Panc1 (cell line): Measurements from ENCODE around the gene ZCCHC24.

Experiments
- CTCF ChIP-seq: fragments of 450-650 bp; IDR thresholded peaks from 2 replicates; pipeline ENCODE4 v1.5.1; 2017; ENCODE audit warnings: mild to moderate bottlenecking
- POLR2AphosphoS5 ChIP-seq: IDR thresholded peaks from 2 replicates; pipeline ENCODE4 v1.6.1; 2012; ENCODE audit warnings: mild to moderate bottlenecking, low read depth, low read length, moderate library complexity
- SIN3A ChIP-seq: IDR thresholded peaks from 2 replicates; pipeline ENCODE4 v1.6.1; 2012; ENCODE audit warnings: low read depth, mild to moderate bottlenecking, low read length, moderate library complexity, borderline replicate concordance; ENCODE audit not compliant: insufficient read depth
- TCF7L2 ChIP-seq: IDR thresholded peaks from 2 replicates; pipeline ENCODE4 v1.6.1; 2011; ENCODE audit warnings: mild to moderate bottlenecking, low read depth, low read length, inconsistent platforms
- TF ChIP-seq, protein P1 (sequence below), 2 experiments: IDR thresholded peaks; 2 replicates each; pipeline ENCODE4 v1.6.1; 2011 to 2012; ENCODE audit warnings: low read depth in 2 of 2, control low read depth in 1 of 2, low read length in 1 of 2, mild to moderate bottlenecking in 1 of 2, moderate library complexity in 1 of 2; ENCODE audit not compliant: insufficient read depth in 1 of 2

DNA sequence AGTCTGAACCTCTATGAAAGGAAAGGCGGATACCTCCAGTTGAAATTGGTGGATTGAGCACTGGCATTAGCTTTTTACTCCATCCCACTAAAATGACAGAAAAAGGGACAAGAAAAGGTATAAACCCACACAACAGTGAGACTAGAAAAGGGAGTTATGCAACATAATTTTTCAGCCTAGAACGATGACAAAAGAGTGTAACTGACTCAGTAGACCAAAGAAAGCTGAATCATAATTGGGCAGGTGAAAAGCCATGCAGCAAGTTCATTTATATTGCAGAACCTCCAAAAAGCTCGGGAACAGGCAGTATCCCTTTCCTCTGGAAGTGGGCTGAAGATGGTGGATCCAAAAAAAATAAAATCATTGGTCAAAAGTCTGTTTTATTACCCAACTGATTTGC, 30.5 kb upstream of the ZCCHC24 start:
- TF ChIP-seq CTCF (no peak), TCF7L2 (no peak), POLR2AphosphoS5 (no peak), SIN3A (no peak)
- TF ChIP-seq, protein P1, sequence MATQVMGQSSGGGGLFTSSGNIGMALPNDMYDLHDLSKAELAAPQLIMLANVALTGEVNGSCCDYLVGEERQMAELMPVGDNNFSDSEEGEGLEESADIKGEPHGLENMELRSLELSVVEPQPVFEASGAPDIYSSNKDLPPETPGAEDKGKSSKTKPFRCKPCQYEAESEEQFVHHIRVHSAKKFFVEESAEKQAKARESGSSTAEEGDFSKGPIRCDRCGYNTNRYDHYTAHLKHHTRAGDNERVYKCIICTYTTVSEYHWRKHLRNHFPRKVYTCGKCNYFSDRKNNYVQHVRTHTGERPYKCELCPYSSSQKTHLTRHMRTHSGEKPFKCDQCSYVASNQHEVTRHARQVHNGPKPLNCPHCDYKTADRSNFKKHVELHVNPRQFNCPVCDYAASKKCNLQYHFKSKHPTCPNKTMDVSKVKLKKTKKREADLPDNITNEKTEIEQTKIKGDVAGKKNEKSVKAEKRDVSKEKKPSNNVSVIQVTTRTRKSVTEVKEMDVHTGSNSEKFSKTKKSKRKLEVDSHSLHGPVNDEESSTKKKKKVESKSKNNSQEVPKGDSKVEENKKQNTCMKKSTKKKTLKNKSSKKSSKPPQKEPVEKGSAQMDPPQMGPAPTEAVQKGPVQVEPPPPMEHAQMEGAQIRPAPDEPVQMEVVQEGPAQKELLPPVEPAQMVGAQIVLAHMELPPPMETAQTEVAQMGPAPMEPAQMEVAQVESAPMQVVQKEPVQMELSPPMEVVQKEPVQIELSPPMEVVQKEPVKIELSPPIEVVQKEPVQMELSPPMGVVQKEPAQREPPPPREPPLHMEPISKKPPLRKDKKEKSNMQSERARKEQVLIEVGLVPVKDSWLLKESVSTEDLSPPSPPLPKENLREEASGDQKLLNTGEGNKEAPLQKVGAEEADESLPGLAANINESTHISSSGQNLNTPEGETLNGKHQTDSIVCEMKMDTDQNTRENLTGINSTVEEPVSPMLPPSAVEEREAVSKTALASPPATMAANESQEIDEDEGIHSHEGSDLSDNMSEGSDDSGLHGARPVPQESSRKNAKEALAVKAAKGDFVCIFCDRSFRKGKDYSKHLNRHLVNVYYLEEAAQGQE (IDR thresholded peaks at IDR 0.05; ENCODE audit: insufficient read depth in 1 of 2, low read depth in 2 of 2, low read length in 1 of 2) = no peak
